HG02623 (cell line): ENCODE measurements around the gene TMEM254.
"Not testable (repeated sequence)": the region's sequence is repeated elsewhere in the genome, so short reads cannot be mapped to it uniquely, and the experiment has no call there.

Source experiments
- ATAC-seq: cut with Tn5 transposase; IDR thresholded peaks from one replicate; pipeline ENCODE4 v1.9.1; 2021; ENCODE audit warnings: moderate library complexity; ENCODE audit not compliant: unreplicated experiment

Gene TMEM254, protein sequence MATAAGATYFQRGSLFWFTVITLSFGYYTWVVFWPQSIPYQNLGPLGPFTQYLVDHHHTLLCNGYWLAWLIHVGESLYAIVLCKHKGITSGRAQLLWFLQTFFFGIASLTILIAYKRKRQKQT

DNA sequence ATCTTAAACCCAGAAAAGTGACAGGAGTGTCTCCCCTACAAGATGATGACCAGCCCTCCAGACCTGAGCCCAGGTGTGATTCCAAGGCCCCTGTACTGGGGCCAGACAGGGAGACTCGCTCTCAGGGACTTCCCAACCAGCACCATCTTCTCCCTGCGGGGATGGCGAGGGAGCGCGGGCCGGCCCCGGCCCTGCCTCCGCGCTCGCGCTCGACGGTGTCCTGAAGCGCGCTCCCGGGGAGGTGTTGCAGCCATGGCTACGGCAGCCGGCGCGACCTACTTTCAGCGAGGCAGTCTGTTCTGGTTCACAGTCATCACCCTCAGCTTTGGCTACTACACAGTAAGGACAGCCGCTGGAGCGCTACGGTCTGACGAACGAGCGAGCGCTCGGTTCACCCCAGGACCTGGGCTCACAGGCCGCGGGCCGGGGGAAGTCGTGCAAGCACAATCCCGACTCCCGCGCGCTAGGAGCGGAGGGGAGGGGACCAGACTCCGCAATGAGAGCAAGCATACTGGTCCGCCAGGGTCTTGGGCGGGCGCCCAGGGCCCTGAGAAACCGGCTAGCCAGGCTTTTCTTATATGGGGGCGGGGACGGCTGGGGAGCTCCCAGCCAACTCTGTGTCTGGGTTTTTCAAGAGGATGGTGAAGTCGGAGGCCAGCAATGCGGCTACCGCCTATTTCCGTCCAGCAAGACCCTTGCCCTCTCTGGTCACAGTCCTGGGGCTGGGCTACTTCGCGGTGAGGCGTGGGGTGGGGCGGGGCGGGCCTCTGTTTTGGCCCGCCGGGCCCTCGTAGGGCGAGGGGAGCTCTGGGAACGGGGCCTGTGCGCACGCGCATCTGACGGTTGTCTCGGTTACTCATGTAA, at the start of gene TMEM254:
Gene TMEM254 (plus strand): TSS at position 218 of the 864 bp plus-strand sequence. CDS start 35 bp downstream, at position 253.
- ATAC-seq = peak; percentile 86

DNA sequence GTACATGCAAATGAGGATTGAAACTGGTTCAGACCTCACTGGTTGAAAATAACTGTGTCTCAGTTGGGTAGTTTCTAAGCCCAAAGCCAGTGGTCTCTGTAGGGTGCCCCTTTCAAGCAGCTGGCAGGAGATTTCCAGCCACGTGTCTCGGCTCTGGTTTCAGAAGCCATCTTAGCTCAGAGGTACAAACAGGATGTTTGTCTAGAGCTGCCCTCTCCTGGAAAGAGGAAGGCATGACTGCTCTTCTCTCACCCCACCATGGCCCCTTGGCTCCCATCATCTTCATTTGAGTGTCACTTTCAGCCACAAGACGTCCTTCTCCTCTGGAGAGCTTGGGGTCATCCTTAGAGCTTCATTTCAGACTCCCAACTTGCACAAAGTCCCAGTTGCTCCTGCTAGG, 49.3 kb upstream of the TMEM254 start:
- peak; percentile 95 for ATAC-seq

DNA sequence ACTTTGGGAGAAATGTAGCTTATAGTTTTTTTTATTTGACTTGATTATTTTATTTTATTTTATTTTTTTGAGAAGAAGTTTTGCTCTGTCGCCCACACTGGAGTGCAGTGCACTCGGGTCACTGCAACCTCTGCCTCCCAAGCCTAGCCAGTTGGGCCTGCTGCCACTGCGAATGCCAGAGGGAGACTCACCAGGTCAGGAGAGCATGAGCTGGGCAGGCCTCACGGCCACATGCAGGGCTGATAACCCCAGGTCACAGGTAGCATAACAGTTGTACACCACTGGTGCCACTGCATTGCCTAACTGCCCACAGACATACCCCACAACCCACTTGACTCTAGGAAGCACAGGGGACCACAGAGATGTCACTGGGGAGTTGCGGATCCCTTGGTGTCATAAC, 48.6 kb upstream of the TMEM254 start:
- not testable (repeated sequence) for ATAC-seq

DNA sequence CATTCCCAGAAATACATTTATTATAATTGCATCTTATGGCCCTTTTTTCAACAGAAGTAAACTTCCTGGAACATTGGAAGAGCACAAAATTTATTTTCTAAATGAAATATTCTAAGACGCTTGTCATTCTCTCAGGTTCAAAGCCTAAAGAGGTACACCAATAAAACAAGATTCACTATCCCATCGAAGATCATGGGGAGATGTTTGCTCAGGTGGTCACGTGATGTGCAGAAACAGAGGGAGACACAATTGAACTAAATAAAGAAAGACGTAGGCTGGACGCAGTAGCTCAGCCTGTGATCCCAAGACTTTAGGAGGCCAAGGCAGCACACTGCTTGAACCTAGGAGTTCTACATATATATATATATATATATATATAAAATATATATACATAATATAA, 46.0 kb upstream of the TMEM254 start:
- no peak for ATAC-seq

DNA sequence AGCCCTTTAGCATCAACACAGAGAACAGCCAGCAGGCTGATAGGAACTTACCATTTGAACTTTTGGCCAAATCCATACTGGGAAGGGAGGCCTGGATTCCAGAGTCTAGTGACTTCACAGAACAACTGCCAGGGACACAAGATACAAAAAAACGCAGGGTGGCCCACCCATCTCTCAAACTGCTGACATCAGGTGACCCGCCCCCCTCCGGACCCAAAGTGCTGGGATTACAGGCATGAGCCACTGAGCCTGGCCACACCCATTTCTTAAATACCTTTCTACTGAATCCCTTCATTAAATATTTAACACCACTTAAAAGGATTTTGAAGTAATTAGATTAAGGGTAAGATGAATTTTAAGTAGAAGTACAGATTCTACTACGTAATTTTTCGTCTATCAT, 43.7 kb upstream of the TMEM254 start:
- not testable (repeated sequence) for ATAC-seq

DNA sequence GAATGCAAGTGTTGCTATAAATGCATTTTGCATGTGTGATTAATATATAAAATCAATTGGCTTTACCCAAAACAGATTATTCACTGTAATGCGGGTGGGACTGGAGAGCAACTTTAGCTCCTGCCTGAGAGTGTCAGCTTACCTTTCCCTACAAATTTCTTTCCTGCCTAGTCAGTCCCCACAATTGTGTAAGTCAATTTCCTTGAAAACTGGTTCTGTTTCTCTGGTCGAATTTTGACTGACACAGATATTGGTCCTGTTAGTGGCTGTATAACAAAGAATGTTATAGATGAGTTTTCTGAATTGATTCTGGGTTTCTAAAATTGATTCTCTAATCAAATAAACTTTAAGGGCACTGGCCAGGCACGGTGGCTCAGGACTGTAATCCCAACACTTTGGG, 43.0 kb upstream of the TMEM254 start:
- not testable (repeated sequence) for ATAC-seq

DNA sequence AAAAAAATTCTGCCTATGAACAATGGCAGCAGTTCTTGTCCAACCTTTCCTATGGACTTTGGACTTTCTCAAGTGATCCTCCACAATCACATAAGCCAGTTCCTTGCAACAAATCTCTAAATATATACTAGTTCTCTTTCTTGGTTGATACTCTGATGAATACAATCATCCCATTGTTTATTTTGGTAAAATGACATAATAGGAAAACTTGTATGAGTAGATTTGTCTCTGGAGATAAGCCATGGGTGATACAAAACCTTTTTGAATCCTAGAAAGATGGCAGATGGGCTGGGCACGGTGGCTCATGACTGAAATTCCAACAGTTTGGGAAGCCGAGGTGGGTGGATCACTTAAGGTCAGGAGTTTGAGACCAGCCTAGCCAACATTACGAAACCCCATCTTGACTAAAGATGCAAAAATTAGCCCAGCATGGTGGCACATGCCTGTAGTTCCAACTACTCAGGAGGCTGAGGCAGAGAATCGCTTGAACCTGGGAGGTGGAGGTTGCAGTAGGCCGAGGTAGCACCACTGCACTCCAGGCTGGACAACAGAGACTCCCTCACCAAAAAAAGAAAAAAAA, 41.5 kb upstream of the TMEM254 start:
- ATAC-seq = not testable (repeated sequence)

DNA sequence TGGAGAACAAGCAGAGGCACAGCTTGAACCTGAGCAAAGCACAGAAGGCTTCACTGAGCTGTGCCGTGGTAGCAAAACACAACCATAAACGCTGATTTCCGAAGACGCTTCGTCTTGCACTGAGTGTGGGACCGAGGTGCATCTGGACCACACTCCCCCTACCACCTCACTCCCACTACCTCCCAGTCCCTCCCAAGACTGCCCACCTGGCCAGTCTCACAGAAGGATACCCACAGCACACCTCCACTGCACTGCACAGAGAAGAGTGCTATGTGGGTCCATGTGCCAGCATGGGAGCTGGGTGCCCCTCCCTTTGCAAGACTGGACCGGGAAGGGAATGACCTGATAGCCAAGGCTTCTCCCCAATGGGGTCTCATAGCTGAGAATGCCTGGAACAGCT, 40.2 kb upstream of the TMEM254 start:
- not testable (repeated sequence) for ATAC-seq

DNA sequence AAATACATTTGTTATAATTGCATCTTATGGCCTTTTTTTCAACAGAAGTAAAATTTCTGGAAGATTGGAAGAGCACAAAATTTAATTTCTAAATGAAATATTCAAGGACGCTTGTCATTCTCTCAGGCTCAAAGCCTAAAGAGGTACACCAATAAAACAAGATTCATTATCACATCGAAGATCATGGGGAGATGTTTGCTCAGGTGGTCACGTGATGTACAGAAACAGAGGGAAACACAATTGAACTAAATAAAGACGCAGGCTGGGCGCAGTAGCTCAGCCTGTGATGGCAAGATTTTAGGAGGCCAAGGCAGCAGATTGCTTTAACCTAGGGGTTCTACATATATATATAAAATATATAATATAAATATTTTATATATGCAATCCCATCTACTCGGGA, 37.3 kb upstream of the TMEM254 start:
- no peak for ATAC-seq

DNA sequence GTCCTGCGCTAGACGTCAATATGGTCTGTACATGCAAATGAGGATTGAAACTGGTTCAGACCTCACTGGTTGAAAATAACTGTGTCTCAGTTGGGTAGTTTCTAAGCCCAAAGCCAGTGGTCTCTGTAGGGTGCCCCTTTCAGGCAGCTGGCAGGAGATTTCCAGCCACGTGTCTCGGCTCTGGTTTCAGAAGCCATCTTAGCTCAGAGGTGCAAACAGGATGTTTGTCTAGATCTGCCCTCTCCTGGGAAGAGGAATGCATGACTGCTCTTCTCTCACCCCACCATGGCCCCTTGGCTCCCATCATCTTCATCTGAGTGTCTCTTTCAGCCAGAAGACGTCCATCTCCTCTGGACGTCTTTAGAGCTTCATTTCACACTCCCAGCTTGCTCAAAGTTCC, 33.5 kb upstream of the TMEM254 start:
- ATAC-seq = not testable (repeated sequence)

DNA sequence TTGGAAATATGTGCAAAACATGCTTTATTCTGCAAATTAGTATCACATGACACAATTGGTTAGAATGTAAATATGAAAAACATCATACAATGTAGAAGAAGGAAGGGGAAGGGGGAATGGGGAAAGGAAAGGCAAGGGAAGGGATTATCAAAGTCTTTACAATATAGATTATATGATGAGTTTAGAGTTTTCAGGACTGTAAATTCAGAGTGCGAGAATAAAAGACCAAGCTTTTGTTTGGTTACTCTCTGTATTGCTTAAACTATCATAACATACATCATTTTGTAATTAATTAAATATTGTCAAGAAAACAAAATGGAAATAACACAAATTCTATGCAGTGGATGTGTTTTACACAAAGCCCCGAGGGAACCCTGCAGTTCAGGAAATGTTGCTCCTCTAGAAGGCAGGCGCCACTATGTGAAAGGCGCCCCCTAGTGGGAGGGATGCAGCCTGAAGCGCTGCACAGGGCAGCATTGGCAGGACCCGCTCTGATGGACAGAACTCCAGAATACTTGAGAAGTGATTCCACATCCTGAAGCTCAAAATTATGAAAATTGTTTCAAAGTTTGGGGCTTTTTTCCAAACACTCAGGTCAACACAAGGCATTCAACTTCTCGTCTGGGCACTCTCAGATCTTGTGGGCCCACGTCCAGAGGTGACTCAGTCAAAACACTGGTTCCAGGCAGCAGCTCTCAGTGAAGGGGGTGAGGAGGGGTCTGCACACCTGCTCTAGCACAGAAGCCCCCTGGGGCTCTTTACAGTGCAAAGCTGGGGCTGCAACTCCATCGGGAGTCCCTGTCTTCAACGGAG, 31.6 kb upstream of the TMEM254 start:
- ATAC-seq = peak; percentile 71

DNA sequence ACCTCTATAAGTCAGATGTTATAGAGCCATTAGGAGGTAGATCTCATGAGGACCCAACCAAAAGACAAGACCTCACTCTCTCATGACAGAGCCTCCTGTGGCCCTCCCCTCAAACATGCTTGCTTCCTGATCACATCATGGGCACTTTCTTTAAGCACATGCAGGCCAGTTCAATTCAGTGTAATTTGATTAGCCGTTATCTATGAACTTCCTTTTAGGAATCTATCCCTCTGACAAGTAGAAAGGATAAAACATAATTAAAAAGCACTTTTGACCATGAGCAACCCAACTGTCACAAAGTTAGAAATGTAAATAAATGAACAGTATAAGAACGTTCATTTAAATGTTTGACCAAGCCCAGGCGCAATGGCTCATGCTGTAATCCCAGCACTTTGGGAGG, 27.7 kb upstream of the TMEM254 start:
- no peak for ATAC-seq

DNA sequence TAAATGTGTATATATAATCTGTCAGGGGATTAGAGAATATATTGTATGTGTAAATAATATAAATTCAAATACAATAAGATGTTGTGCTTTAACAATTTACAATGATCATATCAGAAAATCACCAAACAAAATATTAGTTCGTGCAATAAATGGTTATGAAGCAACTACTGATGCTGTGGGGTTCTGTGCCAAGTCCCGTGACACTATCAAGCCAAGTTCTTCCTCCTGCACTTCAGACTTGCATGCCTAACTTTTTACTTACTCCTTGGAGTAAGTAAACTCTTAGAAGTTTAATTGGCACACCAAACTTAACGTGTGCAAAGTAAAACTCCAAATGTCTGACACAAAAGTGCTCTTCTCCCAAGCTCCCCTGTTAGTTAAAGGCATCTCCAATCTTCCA, 26.5 kb upstream of the TMEM254 start:
- ATAC-seq = no peak

DNA sequence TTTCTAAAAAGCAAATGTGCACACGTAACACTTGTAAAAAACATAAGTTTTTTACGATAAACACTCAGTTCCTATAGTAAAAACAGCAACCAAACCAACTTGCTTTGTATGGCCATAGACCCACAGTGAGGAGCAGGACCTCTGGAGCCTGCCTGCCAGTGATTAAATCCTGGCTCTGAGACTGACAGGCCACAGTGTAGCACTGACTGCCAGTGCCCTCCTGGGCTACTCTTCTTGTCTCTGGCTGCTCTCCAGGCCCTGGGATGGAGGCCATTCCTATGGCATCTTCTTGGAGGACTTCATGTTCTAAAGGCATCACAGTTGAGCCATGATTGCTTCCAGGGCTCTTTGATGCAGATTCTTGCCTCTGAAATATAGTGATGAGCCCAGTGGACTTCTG, 22.7 kb upstream of the TMEM254 start:
- ATAC-seq = no peak

DNA sequence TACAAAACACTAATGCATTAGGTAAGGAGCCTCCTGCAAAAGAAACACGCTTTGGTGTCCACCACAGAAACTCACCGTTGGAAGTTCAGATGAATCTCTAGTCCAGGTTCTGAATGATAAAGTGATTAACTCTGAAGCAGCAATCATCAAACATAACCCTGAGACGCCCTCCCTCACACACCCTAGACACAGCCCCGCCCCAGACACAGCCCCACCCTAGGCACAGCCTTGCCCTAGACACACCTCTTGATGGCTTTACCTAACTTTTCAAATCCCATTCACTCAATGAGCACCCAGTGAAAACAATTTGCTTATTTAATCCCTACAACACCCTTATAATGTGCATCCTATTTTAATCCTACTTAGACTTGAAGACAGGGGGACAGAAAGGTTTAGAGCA, 21.3 kb upstream of the TMEM254 start:
- no peak for ATAC-seq

DNA sequence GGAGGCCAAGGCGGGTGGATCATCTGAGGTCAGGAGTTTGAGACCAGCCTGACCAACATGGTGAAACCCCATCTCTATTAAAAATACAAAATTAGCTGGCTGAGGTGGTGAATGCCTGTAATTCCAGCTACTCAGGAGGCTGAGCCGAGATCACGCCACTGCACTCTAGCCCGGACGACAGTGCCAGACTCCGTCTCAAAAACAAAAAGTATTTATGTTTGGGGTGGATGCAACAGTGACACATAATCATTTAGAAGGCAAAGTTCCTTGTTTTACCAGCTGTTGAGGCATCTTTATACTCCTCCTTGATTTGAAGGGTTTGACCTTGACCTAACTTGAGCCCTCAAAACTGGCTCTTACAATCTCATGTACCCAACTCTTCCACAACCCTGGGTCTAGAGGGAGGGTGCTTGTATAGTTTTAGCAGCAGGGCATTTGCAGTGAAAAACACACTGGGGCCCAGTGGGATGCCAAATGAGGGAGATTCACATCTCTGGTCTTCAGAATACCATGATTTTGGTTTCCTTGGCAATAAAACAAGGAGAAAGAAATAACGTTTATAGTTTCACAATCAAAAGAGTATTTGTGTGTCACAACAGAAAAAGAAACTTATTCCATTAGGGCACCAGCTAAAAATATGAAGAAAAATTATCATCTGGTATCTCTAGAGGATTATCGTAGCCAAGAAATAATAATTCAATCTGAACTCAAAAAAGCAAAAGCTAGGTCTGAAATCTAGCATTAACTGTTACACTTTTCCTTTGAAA, 14.2 kb upstream of the TMEM254 start:
- ATAC-seq = no peak

DNA sequence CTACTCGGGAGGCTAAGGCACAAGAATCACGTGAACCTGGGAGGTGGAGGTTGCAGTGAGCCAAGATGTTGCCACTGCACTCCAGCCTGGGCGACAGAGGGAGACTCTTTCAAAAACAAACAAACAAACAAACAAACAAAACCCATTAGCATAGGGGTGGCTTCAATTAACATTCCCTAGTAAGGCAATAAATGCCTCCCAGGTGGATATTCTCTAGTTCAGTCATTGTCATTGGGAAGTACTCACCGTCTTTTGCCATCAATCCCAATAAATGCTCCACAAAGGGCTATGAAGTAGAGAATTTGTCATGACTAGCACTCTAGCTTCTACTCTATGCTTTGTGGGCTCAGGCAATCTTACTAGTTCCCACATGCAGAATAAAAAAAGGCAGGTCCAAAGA, 11.7 kb upstream of the TMEM254 start:
- no peak for ATAC-seq

DNA sequence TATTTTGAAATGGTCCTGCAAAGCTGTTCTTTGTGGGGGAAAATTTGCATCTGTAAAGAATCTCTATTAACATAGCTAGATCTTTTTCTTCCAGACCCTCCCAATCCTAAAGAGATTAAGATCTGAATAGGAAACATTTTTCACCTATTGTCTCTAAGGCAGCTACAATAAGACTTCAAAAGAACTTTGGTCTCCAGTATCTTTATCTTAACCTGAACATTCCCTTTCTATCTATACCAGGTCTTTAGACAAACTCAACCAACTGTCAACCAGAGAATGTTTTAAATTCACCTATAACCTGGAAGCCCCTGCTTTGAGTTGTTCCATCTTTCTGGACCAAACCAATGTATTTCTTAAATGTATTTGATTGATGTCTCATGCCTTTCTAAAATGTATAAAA, 10.6 kb upstream of the TMEM254 start:
- ATAC-seq = not testable (repeated sequence)

DNA sequence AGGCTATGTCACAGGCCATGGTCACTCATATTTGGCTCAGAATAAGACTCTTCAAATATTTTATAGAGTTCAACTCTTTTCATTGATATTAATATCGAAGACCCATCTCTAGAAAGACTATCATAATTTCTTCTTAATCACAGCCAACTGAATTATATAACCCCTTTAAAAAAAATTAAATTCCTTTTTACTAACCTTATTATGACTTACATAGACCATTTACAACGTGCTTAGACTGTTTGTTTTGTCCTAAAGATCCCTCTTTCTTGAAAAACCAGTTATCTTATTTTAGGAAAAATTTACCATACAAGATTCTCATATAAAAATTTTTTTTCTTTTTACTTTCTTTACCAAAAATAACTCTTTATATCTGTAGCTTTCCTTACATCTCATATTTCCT, 10.2 kb upstream of the TMEM254 start:
- no peak for ATAC-seq

DNA sequence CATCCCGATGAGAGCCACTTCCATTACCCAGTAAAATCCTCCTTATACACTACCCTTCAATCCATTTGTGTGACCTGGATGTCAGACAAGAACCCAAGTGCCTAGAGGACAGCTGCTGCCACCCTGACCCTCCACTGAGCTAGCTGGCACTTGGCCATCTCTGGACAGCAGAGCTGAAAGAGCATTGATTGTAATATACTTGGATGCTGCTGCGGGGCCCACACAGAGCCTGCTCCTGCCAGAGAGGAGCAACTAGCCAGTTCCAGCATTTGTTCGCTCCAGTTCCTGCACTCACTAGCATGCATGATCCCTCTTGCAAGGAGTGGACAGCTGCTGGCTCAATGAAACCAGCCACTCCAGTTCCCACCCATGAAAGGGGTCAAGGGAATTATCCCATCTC, 8.4 kb upstream of the TMEM254 start:
- no peak for ATAC-seq

DNA sequence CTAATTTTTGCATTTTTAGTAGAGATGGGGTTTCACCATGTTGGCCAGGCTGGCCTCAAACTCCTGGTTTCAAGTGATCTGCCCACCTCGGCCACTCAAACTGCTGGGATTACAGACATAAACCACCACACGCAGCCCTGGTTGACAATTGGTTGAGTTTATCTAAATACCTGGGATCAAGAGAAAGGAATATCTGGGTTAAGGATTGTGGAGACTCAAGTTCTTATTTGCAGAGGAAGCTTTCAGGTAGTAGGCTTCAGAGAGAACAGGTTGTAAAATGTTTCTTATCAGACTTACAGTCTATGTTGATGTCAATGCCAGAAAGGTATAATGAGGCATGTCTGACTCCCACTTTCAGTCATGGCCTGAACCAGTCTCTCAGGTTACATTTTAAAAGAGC, 5.9 kb upstream of the TMEM254 start:
- ATAC-seq = no peak
